PFSK-1 (cell line): Measurements from ENCODE around the gene RPAP3.

Source experiments
- FOXP2 ChIP-seq: optimal IDR thresholded peaks from 2 replicates; pipeline ENCODE3; 2011; ENCODE audit warnings: borderline replicate concordance, control low read depth, inconsistent platforms; ENCODE audit not compliant: insufficient read depth; ENCODE audit errors: extremely low read length, extremely low read depth
- POLR2AphosphoS5 ChIP-seq: IDR thresholded peaks from 2 replicates; pipeline ENCODE4 v1.6.1; 2012; ENCODE audit warnings: low read depth, mild to moderate bottlenecking, control low read depth, low read length, moderate library complexity
- SIN3A ChIP-seq: IDR thresholded peaks from 2 replicates; pipeline ENCODE4 v1.6.1; 2012; ENCODE audit warnings: mild to moderate bottlenecking, low read length, moderate library complexity, borderline replicate concordance; ENCODE audit not compliant: insufficient read depth
- TAF1 ChIP-seq: IDR thresholded peaks from 2 replicates; pipeline ENCODE4 v1.6.1; 2012; ENCODE audit warnings: low read length, control low read depth, borderline replicate concordance; ENCODE audit not compliant: insufficient read depth
- TF ChIP-seq, protein P1 (sequence below), 2 experiments: IDR thresholded peaks; 2 replicates each; pipeline versions ENCODE4 v1.6.1 to v1.8.0; 2011 to 2012; ENCODE audit warnings: low read depth in 2 of 2, low read length in 2 of 2, control low read depth in 1 of 2, inconsistent platforms in 1 of 2, mild to moderate bottlenecking in 1 of 2, moderate library complexity in 1 of 2; ENCODE audit not compliant: insufficient read depth in 1 of 2

Gene RPAP3

DNA sequence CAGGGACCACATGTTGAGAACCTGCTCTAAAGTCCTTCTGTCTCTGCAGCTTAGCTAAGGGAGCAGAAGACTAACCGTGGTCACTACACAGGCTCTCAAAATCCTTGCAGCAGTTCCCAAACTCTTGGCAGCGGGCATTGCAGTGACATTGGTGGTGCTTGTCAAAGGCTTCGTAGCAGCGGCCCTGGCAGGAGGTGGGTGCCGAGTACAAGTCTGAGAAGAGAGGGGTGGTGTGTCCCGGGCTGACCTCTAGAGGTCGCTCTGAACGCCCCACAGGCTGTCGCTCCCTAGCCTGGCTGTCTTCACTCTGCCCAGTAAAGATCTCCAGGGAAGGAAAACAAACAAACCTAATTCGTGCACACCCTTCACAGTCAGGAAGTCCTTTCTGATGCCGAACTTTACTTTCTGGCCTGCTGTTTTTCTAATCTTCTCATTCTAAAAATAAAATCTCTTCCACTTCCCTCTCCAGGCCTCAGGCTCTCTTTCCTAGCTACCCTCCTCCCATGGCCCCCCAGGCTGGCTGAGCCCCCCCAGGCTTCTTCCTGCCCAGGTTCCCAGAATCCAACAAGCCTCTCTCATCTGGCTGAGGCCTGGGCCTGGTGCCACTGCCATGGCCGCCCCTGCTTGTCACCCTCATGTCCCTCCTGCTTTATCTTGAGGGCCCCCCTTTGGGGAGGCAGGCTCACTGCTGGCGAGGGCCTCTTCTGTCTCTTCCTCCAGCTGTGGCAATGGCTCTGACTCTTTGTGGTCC is 11.8 kb upstream of the RPAP3 start:
- TF ChIP-seq, protein P1, sequence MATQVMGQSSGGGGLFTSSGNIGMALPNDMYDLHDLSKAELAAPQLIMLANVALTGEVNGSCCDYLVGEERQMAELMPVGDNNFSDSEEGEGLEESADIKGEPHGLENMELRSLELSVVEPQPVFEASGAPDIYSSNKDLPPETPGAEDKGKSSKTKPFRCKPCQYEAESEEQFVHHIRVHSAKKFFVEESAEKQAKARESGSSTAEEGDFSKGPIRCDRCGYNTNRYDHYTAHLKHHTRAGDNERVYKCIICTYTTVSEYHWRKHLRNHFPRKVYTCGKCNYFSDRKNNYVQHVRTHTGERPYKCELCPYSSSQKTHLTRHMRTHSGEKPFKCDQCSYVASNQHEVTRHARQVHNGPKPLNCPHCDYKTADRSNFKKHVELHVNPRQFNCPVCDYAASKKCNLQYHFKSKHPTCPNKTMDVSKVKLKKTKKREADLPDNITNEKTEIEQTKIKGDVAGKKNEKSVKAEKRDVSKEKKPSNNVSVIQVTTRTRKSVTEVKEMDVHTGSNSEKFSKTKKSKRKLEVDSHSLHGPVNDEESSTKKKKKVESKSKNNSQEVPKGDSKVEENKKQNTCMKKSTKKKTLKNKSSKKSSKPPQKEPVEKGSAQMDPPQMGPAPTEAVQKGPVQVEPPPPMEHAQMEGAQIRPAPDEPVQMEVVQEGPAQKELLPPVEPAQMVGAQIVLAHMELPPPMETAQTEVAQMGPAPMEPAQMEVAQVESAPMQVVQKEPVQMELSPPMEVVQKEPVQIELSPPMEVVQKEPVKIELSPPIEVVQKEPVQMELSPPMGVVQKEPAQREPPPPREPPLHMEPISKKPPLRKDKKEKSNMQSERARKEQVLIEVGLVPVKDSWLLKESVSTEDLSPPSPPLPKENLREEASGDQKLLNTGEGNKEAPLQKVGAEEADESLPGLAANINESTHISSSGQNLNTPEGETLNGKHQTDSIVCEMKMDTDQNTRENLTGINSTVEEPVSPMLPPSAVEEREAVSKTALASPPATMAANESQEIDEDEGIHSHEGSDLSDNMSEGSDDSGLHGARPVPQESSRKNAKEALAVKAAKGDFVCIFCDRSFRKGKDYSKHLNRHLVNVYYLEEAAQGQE (IDR thresholded peaks at IDR 0.05; ENCODE audit: insufficient read depth in 1 of 2, low read depth in 2 of 2, low read length in 2 of 2): no peak
- no peak for TF ChIP-seq POLR2AphosphoS5
- TF ChIP-seq FOXP2: no peak
- no peak for TF ChIP-seq TAF1
- no peak for TF ChIP-seq SIN3A

DNA sequence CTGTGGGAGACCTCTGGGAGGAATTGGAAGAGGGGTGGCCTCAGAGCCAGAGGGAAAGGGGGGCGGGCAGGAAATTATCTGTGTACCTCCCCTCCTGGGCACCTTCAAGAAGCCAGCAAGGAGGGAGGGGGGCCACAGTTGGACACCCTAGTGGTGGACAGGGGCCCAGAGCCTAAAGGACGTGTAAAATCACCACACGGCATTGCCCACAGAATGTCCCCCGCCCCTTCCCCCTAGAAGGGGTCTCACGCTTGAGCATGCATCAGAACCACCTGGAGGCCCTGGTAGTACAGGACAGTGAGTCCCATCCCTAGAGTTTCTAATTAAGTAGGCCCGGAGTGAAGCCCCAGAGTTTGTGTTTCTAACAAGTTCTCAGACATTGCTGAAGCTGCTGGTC is 11.2 kb upstream of the RPAP3 start:
- no peak for TF ChIP-seq TAF1
- TF ChIP-seq, protein P1 (IDR thresholded peaks at IDR 0.05; ENCODE audit: insufficient read depth in 1 of 2, low read depth in 2 of 2, low read length in 2 of 2): no peak
- no peak for TF ChIP-seq SIN3A
- TF ChIP-seq POLR2AphosphoS5: no peak
- no peak for TF ChIP-seq FOXP2

DNA sequence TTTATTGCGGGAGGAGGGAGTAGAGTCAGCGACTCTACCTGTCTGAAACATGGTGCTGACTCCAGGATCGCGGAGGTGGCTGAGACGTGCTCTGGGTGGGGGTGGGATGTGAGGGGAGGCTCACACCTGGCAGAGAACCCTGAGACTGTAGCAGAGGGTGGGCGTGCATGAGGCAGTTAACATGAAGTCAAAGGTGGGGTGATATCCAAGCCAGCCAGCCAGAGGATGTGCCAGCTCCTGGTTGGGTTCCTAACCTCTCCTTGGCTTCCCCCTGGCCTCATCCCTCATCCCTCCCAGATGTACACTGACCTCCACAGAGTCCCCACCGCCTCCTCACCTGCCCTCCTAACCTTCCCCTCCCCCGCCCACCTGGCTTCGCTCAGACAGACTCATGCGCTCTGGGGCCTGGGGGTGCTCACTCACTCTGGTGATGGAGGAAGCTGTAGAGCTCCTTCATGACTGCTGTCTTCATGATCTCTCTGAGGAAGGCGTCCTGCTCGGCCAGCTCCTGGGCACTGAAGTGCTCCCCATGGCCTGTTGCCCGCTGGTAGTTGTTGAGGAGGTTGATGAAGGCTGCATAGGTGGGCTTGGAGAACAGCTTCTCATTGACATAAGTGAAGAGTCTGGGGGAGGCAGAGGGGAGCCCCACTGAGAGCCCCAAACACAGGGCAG is 10.2 kb upstream of the RPAP3 start:
- TF ChIP-seq POLR2AphosphoS5 (no peak), TAF1 (no peak), FOXP2 (no peak), SIN3A (no peak)
- TF ChIP-seq, protein P1 (IDR thresholded peaks at IDR 0.05; ENCODE audit: insufficient read depth in 1 of 2, low read depth in 2 of 2, low read length in 2 of 2): no peak

DNA sequence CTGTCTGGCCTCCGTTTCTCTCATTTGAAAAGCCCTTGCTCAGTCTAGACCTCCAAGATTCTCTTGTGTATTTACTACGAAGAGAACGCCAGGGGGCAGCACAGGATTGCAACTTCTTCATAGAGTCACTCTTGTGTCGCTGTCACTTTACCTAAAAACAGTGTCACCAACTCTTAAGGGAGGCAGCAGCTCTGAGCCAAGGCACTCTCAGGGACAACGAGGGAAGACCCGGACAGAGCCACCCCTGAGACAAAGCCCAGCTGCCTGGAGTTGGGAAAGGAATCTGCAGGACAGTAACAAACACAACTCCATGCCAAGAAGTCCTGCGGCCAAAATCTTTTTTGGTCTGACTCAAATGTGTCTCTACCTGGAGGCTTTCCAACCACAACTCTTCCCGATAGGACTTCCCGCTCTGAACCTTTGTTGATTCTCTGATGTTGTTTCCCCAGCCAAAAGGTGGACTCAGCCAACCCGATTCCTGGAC is 9.6 kb upstream of the RPAP3 start:
- TF ChIP-seq POLR2AphosphoS5 (no peak), SIN3A (no peak), TAF1 (no peak), FOXP2 (no peak)
- TF ChIP-seq, protein P1 (IDR thresholded peaks at IDR 0.05; ENCODE audit: insufficient read depth in 1 of 2, low read depth in 2 of 2, low read length in 2 of 2): no peak
